GM18502 (cell line): ENCODE measurements around the gene CGNL1.
A peak's percentile ranks its signal among the peaks of the same experiment; 100 is the strongest.

ENCODE experiments used
- ATAC-seq: cut with Tn5 transposase; IDR thresholded peaks from one replicate; pipeline ENCODE4 v1.9.1; 2021; ENCODE audit warnings: mild to moderate bottlenecking; ENCODE audit not compliant: unreplicated experiment, poor library complexity

CGNL1 gene

GRCh38 chr15:57540736-57541135 is 164.4 kb downstream of the CGNL1 start:
- ATAC-seq = peak; percentile 93

DNA sequence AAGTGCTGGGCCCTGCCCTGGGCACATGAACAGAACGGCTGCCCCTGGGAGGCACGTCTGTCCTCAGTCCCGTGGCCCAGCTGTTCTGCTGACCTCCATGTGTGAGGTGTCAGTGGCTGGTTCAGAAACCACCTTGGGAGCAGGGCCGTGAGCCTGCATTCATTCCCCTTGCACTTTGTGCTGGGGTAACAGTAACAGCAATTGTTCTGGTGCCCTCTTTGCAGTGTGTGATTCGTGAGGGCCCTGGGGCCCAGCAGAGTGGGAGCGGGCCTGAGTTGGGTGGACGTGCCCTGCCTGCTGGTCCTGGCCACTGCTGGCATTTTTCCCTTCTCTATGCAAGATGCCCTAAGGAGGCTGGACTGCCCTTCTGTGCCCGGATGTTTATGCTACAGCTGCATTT is 165.0 kb downstream of the CGNL1 start:
- ATAC-seq = peak; percentile 7

- no peak for ATAC-seq
These were observed 165.7 kb downstream of the CGNL1 start for GRCh38 chr15:57541805-57542504.

DNA sequence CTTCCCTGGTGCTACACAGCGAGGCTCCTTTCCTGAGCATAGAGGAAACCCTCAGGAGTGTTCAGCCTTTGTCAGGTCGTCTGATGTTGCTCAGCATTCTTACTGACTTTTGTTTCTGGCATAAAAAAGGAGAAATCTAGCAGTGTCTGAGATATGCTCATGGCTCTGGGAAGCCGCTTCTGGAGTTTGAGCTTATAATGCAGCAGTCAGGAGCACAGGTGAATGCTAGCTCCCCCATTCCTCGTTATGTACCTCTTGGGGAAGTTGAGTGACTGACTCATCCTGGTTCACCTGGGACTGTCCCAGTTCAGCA is 166.2 kb downstream of the CGNL1 start:
- ATAC-seq = no peak

GRCh38 chr15:57544848-57545480 is 168.7 kb downstream of the CGNL1 start:
- no peak for ATAC-seq

- no peak for ATAC-seq
These were observed 169.7 kb downstream of the CGNL1 start for GRCh38 chr15:57545995-57546394.

GRCh38 chr15:57547243-57547755 is 171.0 kb downstream of the CGNL1 start:
- no peak for ATAC-seq

DNA sequence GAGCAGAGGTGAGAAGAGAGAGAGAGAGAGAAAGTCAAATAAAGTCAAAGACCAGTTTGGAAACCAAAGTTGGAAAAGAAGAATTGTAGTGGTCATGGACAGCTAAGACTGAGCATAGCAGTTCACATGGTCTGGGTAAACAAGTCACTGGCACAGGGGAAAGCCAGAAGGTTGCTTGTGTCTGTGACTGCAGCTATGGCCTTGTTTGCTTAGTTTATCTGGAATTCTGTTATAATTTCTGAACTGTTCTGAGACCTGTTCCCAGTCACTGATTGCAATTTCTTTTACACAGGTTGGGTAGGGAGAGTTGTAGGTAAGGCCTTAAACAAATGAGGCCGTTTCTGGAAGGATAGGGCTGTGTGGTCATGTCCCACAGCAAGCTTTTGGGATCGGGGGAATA is 172.0 kb downstream of the CGNL1 start:
- ATAC-seq = no peak

- ATAC-seq = no peak
These were observed 172.5 kb downstream of the CGNL1 start for GRCh38 chr15:57548835-57549234.

DNA sequence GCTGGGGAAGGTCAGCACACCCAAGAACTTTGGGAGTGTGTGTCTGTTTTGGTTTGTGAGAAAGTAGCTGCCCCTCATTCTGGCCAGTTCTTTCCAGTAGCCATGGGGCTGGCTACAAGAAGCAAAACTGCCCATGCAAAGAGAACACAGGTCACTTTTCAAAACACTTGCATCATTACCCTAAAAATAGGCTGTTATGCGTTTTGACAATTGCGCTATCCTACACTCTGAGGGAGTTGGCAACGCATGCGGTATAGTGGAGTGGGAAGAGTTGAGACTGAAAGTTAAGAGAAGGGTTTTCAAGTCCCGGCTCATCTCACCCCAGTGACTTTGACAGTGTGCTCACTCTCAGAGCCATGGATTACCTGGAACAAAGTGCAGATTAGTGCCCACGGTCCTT is 173.6 kb downstream of the CGNL1 start:
- ATAC-seq = no peak

GRCh38 chr15:57550640-57551039 is 174.3 kb downstream of the CGNL1 start:
- ATAC-seq = no peak

DNA sequence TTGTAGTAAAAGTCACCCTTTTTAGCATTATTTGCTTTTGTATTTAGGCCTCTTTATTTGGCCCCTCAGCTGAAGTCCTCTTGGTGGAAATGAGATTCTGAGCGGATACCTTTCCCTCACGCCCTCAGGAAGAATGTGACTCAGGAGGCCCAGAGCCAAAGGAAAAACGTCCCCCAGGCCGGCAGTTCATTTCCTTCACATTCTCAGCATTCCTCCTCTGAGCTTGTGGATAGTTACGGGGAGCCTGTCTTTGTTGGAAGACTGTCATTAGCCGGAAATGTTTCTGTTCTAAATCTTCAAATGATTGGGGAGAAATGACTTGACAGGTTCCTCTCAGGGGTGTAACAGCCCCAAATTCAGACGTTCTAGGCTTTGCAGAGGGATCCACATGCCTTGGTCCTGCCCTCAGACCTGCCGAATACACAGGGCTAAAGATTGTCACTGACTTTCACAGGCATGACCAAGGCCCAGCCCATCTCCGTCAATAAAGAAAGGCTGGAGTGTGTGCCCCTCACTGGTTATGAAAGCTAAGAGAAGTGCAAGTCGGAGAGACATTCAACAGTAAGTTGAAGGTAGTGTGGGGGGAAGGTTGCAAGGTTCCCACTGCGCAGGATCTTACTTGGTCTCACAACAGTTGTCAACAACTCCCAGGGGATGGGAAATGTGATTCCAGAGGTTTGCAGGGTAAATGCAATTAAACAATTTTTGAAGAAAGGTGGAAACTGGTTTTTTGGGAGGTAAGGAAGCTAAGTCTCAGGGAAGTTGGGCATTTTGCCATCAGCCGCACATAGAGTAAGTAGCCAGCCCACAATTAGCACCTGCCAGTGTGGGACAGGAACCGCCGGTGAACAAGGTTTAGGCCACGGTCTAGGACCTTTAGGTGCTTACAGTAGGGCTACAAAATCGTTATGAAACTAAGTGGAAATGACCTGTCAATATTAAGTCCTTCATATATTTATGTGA is 175.7 kb downstream of the CGNL1 start:
- ATAC-seq = no peak

GRCh38 chr15:57552678-57553334 is 176.5 kb downstream of the CGNL1 start:
- no peak for ATAC-seq

DNA sequence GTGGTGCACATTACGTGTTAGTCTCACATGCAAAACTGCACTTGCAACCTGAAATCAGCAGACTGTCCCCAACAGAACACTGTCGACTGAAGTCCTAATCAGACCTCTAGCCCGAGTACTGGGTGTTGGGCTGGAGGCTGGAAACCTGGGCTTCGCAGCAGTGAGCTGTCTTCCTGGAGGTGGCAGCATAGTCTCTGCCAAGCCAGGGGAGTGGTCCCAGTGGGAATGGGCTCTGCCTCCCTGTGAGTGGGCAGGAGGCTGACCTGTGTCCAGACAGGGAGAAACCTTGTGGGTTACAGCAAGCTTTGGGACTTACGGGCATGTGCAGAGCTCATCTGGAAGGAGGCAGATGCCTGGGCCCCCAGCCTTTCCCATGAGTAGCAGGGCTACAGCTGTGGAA is 177.2 kb downstream of the CGNL1 start:
- ATAC-seq = no peak

- no peak for ATAC-seq
These were observed 177.9 kb downstream of the CGNL1 start for GRCh38 chr15:57554063-57554811.

- ATAC-seq = no peak
These were observed 178.5 kb downstream of the CGNL1 start for GRCh38 chr15:57554812-57555179.

DNA sequence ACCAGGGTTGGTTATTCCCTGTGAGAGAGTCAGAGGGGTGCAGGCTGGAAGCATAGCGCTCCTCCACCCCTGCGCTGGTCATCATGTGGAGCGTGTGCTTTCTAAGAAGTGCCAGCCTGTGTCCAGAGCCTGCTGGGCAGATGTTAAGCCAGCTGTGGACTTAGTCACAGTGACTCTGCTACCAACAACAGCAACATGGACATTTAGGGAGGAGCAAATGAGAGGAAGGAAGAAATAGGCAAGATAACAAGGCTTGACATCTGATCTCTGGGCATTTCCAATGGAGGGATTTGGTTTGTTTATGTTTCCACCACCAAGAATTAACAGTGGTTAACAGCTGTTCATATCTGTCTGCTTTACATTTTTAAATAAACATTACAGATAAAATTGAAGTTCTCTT is 179.0 kb downstream of the CGNL1 start:
- ATAC-seq = no peak

- ATAC-seq = no peak
These were observed 179.7 kb downstream of the CGNL1 start for GRCh38 chr15:57556040-57556439.

DNA sequence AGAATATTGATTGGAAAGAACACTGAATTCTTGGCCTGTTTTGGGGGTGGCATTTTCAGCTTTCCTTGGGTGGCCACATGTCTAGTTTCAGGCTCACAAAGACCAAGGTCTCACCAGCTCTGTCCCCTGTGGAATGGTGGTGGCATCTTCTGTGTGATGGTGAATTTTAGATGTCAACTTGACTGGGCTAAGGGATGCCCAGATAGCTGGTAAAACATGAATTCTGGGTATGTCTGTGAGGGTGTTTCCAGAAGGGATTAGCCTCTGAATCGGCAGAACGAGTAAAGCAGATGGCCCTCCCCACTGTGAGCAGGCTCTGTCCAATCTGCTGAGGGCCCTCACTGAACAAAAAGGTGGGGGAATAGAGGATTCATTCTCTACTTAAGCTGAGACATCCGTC is 181.0 kb downstream of the CGNL1 start:
- ATAC-seq = no peak

DNA sequence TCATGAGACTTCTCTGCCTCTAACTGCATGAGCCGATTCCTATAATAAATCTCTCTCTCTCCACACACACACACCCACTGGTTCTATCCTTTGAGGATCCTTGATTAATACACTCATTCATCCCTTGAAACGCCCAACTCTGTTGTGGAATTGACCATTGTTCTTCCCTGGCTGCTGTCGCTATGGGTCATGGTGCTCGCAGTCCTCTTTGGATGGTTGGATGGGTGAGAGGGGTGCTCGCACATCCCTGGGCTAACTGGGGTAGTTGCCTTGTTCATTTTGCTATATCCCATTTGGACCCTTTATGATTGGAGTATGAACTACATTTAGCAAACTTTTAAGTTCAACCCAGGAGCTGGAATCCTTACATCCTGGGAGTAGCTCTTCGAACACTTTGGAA is 181.5 kb downstream of the CGNL1 start:
- ATAC-seq = no peak
